Measurements from ENCODE around the gene TTC9C.

TTC9C gene

DNA sequence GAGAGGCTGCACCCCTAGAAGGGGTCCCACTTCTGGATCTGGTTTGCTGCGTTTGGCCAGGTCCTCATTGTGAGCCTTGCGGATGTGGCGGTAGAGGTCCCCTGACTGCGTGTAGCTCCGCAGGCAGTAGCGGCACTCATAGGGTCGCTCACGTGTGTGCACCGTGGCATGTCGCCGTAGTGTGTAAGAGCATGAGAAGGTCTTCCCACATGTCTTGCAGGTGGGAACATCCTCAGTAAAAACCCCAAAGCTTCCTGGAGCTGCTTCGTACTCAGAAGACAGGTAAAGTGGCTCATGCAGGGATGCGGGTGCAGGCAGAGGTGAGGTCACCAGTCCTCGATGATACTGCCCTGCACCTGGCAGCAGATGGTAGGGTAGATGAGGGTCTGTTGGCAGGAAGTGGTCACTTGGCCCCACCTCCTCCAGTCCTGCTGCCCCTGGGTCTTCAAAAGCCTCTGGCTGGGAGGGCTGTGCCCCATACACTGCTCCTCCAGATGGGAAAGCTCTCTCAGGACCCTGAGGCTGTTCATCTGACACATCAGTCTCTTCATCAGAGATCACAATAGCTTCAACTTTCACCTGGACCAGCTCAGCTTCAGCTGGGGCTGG lies 24.0 kb downstream of the TTC9C start:
- TF ChIP-seq, protein P1, sequence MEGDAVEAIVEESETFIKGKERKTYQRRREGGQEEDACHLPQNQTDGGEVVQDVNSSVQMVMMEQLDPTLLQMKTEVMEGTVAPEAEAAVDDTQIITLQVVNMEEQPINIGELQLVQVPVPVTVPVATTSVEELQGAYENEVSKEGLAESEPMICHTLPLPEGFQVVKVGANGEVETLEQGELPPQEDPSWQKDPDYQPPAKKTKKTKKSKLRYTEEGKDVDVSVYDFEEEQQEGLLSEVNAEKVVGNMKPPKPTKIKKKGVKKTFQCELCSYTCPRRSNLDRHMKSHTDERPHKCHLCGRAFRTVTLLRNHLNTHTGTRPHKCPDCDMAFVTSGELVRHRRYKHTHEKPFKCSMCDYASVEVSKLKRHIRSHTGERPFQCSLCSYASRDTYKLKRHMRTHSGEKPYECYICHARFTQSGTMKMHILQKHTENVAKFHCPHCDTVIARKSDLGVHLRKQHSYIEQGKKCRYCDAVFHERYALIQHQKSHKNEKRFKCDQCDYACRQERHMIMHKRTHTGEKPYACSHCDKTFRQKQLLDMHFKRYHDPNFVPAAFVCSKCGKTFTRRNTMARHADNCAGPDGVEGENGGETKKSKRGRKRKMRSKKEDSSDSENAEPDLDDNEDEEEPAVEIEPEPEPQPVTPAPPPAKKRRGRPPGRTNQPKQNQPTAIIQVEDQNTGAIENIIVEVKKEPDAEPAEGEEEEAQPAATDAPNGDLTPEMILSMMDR (IDR thresholded peaks at IDR 0.05), result no peak

DNA sequence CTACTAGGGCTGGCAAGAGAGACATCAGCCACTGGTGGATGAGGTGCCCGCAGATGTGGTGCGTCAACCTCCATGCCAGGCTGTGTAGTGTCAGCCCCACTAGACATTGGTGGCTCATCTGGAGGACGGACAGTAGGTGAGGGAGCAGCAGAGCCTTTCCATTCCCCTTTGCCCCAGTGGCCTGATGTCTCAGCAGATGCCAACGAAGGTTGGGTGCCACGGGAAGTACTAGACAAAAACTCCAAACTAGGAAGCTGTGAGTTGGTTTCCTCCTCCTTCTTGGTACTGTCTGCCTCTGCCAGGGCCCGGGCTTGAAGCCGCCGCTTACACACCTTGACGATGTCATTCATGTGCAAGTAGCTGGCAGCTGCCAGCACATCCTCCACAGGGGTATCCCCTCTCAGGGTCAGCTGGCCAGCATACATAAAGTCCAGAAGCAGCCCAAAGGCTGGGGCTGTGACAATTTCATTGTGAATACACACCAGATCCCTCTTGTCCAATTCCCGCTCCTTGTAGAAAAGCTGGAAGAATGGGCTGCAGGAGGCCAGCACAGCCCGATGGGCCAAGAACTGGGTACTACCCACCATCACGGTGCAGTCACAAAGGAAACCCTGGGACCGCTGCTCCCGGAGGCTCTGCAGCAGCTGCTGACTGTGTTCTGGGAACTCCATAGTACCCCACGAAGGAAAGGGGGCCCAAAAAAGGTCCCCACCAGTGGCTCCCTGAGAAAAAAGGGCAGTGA lies 24.9 kb downstream of the TTC9C start:
- TF ChIP-seq, protein P1 (IDR thresholded peaks at IDR 0.05), result no peak

DNA sequence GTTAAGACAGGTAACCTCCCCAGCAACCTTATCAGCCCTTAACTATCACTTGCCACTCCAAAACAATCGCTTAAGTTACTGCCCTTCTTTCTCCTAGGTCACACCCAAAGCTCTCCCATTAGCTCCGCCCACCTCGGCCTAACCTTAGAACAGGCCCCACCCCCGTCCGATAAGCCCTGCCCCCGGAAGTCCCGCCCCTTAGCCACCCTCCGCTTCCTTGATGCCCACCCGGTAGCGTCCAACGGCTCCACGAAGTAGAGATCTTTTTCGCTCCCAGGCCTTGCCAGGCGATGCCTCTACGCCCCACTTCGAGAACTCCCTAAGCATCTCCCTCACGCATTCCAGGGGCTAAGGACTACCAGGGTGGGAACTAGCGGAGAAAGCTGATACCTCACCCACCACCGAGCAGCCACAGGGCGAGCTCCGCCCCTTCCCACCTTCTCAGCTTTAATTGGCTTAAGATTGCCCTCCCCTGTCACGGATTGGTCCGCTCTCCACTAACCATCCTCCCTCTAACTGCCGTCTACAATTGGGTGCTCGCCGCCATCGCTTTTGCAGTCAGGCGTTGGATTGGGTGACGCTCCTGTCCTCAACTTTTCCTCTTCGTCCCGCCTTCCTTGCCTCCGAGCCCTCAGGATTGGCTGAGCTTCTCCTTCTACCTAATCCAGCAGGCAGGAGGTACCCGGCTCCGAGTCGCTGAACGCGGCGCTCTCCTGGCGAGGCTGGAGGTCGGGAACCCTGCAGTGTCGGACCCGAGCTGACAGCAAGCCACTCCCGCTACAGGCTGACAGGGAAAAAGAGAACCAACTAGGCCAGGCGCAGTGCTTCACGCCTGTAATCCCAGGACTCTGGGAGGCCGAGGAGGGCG lies 25.7 kb downstream of the TTC9C start, which contains the start of gene ZBTB3:
Gene ZBTB3, minus strand, starts transcription at position 425 of the 868 bp plus-strand sequence. CDS start 496 bp downstream, outside the sequence.
- TF ChIP-seq, protein P1 (IDR thresholded peaks at IDR 0.05), result no peak

DNA sequence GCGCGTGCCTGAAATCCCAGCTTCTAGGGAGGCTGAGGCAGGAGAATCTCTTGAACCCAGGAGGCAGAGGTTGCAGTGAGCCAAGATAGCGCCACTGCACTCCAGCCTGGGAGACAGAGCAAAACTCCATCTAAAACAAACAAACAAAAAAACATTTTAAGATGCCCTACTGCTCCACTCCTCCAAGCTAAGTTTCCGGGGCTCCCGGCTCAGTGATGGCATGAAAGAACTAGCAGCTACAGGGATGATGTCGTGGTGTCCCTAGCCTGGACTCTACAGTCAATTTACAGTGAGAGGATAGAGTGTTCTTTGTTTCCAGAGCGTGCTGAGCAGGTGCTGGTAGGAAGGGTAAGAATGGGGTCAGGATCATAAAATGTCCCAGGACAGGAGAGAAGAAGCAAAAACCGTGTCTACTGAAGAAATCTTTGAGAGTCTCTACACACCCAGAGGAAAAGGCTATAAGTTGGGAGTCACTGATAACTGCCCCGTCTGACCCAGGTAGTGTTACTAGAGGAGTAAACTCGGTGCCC lies 26.9 kb downstream of the TTC9C start:
- TF ChIP-seq, protein P1 (IDR thresholded peaks at IDR 0.05), result no peak

DNA sequence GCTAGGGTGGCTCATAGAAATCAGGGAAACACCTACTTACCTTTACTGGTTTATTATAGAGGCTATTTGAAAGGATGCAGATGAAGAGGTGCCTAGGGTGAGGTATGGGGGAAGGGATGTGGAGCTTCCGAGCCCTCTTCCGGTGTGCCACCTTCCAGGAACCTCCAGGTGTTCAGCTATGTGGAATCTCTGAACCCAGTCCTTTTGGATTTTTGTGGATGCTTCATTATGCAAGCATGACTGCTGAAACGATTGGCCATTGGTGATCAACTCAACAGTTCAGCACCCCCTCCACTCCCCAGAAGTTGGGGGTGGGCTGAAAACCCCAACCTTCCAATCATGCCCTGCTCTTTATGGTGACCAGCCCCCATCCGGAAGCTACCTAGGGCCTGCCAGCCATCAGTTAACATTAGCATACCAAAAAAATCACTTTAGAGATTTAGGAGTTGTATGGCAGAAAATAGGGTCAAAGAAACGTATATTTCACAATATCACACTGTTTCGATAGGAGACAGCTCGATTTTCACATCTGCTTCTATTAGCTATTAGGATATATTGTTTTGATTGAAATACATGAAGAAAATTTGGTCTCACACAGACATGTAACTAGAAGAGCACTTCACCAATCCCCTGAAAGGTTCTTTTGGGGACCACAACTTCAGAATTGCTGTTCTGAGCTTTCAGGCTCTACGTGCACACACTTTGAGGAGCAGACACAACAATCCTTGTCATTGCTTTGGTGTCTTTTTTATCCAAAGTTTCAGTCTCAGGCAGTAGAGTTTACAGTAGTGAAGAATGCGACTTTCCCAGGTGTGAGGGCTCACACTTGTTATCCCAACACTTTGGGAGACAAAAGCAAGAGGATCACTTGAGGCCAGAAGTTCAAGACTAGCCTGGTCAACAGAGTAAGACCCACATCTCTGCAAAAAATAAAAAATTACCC lies 29.8 kb downstream of the TTC9C start:
- TF ChIP-seq, protein P1 (IDR thresholded peaks at IDR 0.05), result no peak

DNA sequence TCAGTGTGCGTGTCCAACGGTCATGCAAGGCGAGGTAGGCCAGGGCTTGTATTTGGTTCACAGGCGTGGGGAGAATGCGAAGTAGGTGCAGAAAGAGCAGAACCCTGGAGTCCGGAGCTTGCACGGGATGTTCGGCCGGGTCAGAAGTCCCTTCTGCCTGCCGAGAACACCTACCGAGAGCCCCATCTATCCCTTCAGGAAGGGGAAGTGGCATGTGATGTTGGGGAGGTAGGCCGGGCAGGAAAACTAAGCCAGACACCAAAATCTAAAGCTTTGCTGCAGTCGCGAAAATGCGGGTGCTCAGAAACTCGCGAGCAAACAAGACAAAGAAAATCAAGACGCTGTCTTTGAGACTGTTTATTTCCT lies 42.5 kb downstream of the TTC9C start:
- TF ChIP-seq, protein P1 (IDR thresholded peaks at IDR 0.05), result no peak
